Heart right ventricle (tissue), 16 donors: ENCODE results near the gene MAPKAP1. TPM values are rescaled to one million over a fixed set of nuclear protein-coding genes. Genes with fewer than 3 reads are reported as not detected.

Source experiments
- ATAC-seq, 8 donors: fragments of 200-7000 bp; cut with Tn5 transposase; one replicate each; pipeline ENCODE4 v1.9.1; 2020; ENCODE audit warnings: mild to moderate bottlenecking in 8 of 8, moderate library complexity in 8 of 8, moderate number of reproducible peaks in 1 of 8
- DNase-seq, 2 donors: peaks; one replicate each; pipeline ENCODE4 v3.0.0-alpha.2; 2020
- H3K27ac ChIP-seq, 10 donors: fragments of 200-600 bp; sonication (generic) in 2 of 10; one replicate each; pipeline versions ENCODE4 v1.5.0 to v1.8.0; 2020 to 2022; ENCODE audit warnings: mild to moderate bottlenecking in 3 of 10
- H3K27me3 ChIP-seq, 7 donors: fragments of 200-600 bp; one replicate each; pipeline ENCODE4 v1.8.0; 2021 to 2022; ENCODE audit warnings: mild to moderate bottlenecking in 2 of 7
- H3K36me3 ChIP-seq, 9 donors: fragments of 200-600 bp; sonication (generic) in 1 of 9; one replicate each; pipeline versions ENCODE4 v1.5.0 to v1.8.0; 2020 to 2022; ENCODE audit warnings: mild to moderate bottlenecking in 2 of 9
- H3K4me1 ChIP-seq, 9 donors: fragments of 200-600 bp; sonication (generic) in 1 of 9; one replicate each; pipeline versions ENCODE4 v1.5.0 to v1.8.0; 2020 to 2022; ENCODE audit warnings: mild to moderate bottlenecking in 4 of 9
- H3K4me3 ChIP-seq, 10 donors: fragments of 200-600 bp; sonication (generic) in 2 of 10; one replicate each; pipeline versions ENCODE4 v1.5.0 to v1.8.0; 2020 to 2022; ENCODE audit warnings: mild to moderate bottlenecking in 7 of 10, moderate library complexity in 2 of 10
- H3K9me3 ChIP-seq, 11 donors: fragments of 200-600 bp in 10 of 11; sonication (generic) in 2 of 11; one replicate each; pipeline versions ENCODE4 v1.5.0 to v1.8.0; 2013 to 2022; ENCODE audit warnings: mild to moderate bottlenecking in 2 of 11, control low read depth in 1 of 11, moderate library complexity in 1 of 11
- WGBS, 2 donors: extraction: QIAGEN DNeasy Blood & Tissue Kit; methylation state at CpG; one replicate each; pipeline ENCODE4 v1.1.7; 2013; ENCODE audit warnings: inconsistent platforms in 1 of 2; 5-methylcytosine and 5-hydroxymethylcytosine counted together
- intact Hi-C, 10 donors: fragments of 100-400 bp; cut with DNase I; formaldehyde crosslinking; loops; one replicate each; pipeline versions ENCODE4 v1.11.1 to v1.14.2; 2022
- polyA plus RNA-seq, 2 donors: library from polyadenylated mRNA; stranded (reverse); fragments of 200-250 nt; gene quantifications; one replicate each; pipeline ENCODE4 v1.2.3, GENCODE V29; 2013
- total RNA-seq, 10 donors: library from RNA; stranded (reverse); fragmentation: NEBNext Ultra II Directional in 3 of 10; extraction: Animal tissue kit (Norgen Biotek cat#: 25700) in 3 of 10; gene quantifications; one replicate each; pipeline versions ENCODE4 v1.2.1 to v1.2.4, GENCODE V29; 2021 to 2023
- TF ChIP-seq, protein P1 (sequence below), 9 donors: fragments of 200-600 bp; sonication (generic) in 2 of 9; IDR thresholded peaks; one replicate each; pipeline versions ENCODE4 v1.5.0 to v1.8.0; 2021 to 2022; ENCODE audit warnings: antibody characterized with exemption in 9 of 9, mild to moderate bottlenecking in 5 of 9, moderate library complexity in 1 of 9
- donor health status: Arrhythmogenic right ventricular cardiomyopathy.
- donor health status: ischemic (EF 13 %, LVEDD 7.1; RV severe dilation, severe dysfunction).
- donor health status: healthy with polysubstance abuse.
- donor health status: DM: no; HTN: yes; CAD: no.
- donor health status: DM: no; HTN: no; CAD: no.
- donor health status: ischemic (EF 25% LVEDD 6.9; RV normal size, moderate dysfunction).
- donor health status: ischemic (EF 25% LVEDD 5.7; RV mildly dilated, moderate dysfunction).
- donor health status: healthy.
- donor health status: DM: yes; HTN: yes; CAD: no.
- donor health status: Ischemic cardiomyopathy.
- donor health status: ischemic (EF 35%, LVEDD 5.7; RV mildly dilated, moderate dysfunction).
- donor health status: nonischemic (EF 11% LVEDD 7.7; RV severe dilation, severe dysfunction).
- donor health status: DM: yes; HTN: yes; CAD: no.
- donor health status: PGD.
- donor health status: ischemic (EF 29% LVEDD 5.4; RV normal size, mild dysfunction).
- donor health status: nonischemic (EF 23%, LVEDD 6.1; RV moderate dilation, normal function).

The MAPKAP1 gene
- total and polyA plus RNA-seq, 12 donors: 102 to 143 (median 116) TPM

DNA sequence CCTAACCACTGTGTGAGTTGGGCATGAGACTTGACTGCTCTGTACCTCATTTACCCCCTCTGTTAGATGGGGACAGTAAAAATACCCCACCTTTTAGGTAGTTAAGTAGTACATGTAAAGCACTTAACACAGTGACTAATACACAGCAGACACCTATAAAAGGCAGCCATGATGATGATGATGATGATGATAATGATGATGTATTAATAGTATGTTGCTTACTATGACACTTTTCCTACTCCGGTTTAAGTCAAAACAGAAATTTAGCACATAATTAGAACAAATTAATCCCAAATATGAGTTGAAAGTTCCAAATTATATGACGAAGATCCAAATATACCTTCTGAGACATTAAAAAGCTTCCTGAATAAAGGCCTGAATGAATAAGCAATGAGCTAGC is 223.3 kb downstream of the MAPKAP1 start:
- no peaks in the 10 kb centered on the region for H3K27me3 ChIP-seq
- intact Hi-C loops: no loop called here
- peak overlapping the region in 4 of 10 donors; percentile 6 to 74 (median 45) for H3K27ac ChIP-seq
- no peak overlapping the region for H3K4me3 ChIP-seq
- peaks cover 0 to 50% (median 0%) of the 10 kb centered on the region in 9 donors for H3K36me3 ChIP-seq
- TF ChIP-seq, protein P1, sequence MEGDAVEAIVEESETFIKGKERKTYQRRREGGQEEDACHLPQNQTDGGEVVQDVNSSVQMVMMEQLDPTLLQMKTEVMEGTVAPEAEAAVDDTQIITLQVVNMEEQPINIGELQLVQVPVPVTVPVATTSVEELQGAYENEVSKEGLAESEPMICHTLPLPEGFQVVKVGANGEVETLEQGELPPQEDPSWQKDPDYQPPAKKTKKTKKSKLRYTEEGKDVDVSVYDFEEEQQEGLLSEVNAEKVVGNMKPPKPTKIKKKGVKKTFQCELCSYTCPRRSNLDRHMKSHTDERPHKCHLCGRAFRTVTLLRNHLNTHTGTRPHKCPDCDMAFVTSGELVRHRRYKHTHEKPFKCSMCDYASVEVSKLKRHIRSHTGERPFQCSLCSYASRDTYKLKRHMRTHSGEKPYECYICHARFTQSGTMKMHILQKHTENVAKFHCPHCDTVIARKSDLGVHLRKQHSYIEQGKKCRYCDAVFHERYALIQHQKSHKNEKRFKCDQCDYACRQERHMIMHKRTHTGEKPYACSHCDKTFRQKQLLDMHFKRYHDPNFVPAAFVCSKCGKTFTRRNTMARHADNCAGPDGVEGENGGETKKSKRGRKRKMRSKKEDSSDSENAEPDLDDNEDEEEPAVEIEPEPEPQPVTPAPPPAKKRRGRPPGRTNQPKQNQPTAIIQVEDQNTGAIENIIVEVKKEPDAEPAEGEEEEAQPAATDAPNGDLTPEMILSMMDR (IDR thresholded peaks at IDR 0.05): no peak
- ATAC-seq: no peak
- no peaks in the 10 kb centered on the region for H3K9me3 ChIP-seq
- 97 to 98% methylated on average over 2 of the region's 2 CpGs for WGBS, 2 donors
- DNase-seq: no peak
- H3K4me1 ChIP-seq: peaks cover 0 to 35% (median 20%) of the 10 kb centered on the region in 9 donors

GRCh38 chr9:125479846-125480615 is 227.0 kb downstream of the MAPKAP1 start:
- no peaks in the 10 kb centered on the region for H3K27me3 ChIP-seq
- H3K9me3 ChIP-seq: no peaks in the 10 kb centered on the region
- DNase-seq (no peak), ATAC-seq (no peak)
- WGBS, 2 donors: 85 to 87% methylated on average over 7 of the region's 7 CpGs
- peaks cover 0 to 27% (median 9%) of the 10 kb centered on the region in 9 donors for H3K4me1 ChIP-seq
- no peak overlapping the region for H3K27ac ChIP-seq
- intact Hi-C loops: no loop called here
- H3K36me3 ChIP-seq: peaks cover 0 to 69% (median 0%) of the 10 kb centered on the region in 9 donors
- TF ChIP-seq, protein P1 (IDR thresholded peaks at IDR 0.05): no peak
- H3K4me3 ChIP-seq: no peak overlapping the region

GRCh38 chr9:125477089-125477544 is 229.9 kb downstream of the MAPKAP1 start:
- Histone ChIP-seq H3K4me1 (peaks cover 4 to 43% (median 24%) of the 10 kb centered on the region in 9 donors), H3K27ac (no peak overlapping the region), H3K27me3 (no peaks in the 10 kb centered on the region), H3K4me3 (no peak overlapping the region), H3K9me3 (no peaks in the 10 kb centered on the region), H3K36me3 (peaks cover 0 to 51% (median 0%) of the 10 kb centered on the region in 9 donors)
- DNase-seq (no peak), ATAC-seq (no peak)
- intact Hi-C loops: no loop called here
- WGBS, 2 donors: 60 to 75% methylated on average over 5 of the region's 5 CpGs
- TF ChIP-seq, protein P1 (IDR thresholded peaks at IDR 0.05): no peak

GRCh38 chr9:125476645-125477044 is 230.4 kb downstream of the MAPKAP1 start:
- Histone ChIP-seq H3K27ac (no peak overlapping the region), H3K36me3 (peaks cover 0 to 46% (median 0%) of the 10 kb centered on the region in 9 donors), H3K27me3 (no peaks in the 10 kb centered on the region), H3K9me3 (no peaks in the 10 kb centered on the region), H3K4me3 (no peak overlapping the region), H3K4me1 (peaks cover 4 to 47% (median 27%) of the 10 kb centered on the region in 9 donors)
- DNase-seq (no peak), ATAC-seq (no peak)
- TF ChIP-seq, protein P1 (IDR thresholded peaks at IDR 0.05): no peak
- 85 to 86% methylated on average over 6 of the region's 6 CpGs for WGBS, 2 donors
- intact Hi-C loops: no loop called here
